Keratinocyte (primary cell): ENCODE measurements around the gene AIG1. TPM values are rescaled to one million over a fixed set of nuclear protein-coding genes. Genes with fewer than 3 reads are reported as not detected.
A peak's percentile ranks its signal among the peaks of the same experiment; 100 is the strongest.

Experiments
- DNase-seq: peaks from one replicate; pipeline ENCODE4 v3.0.0-alpha.2; 2011; ENCODE audit warnings: low read depth, missing footprints, low spot score
- FAIRE-seq: peaks from 2 replicates; lab custom pipeline; 2011; peaks lifted over from hg19 to GRCh38; lab: Jason Lieb, UNC
- H2AFZ ChIP-seq: 2 replicates; pipeline ENCODE4 v1.6.0; 2012; ENCODE audit warnings: low read length, control low read depth, inconsistent platforms; ENCODE audit not compliant: control insufficient read depth
- H3K27ac ChIP-seq: 2 replicates; pipeline ENCODE4 v1.5.1; 2011; ENCODE audit warnings: low read length; ENCODE audit not compliant: control insufficient read depth, insufficient read depth
- H3K27me3 ChIP-seq: 3 replicates; pipeline ENCODE4 v1.6.0; 2011; ENCODE audit warnings: low read length; ENCODE audit not compliant: control insufficient read depth, insufficient read depth; ENCODE audit errors: extremely low read depth
- H3K36me3 ChIP-seq, 2 experiments: 2 replicates in 1 of 2; 3 replicates in 1 of 2; pipeline ENCODE4 v1.5.1; 2011; ENCODE audit warnings: low read length in 2 of 2, mild to moderate bottlenecking in 1 of 2; ENCODE audit not compliant: control insufficient read depth in 2 of 2, insufficient read depth in 2 of 2; ENCODE audit errors: extremely low read depth in 1 of 2
- H3K4me1 ChIP-seq: 3 replicates; pipeline ENCODE4 v1.5.1; 2011; ENCODE audit warnings: low read length; ENCODE audit not compliant: control insufficient read depth, insufficient read depth; ENCODE audit errors: extremely low read depth
- H3K4me2 ChIP-seq: 3 replicates; pipeline ENCODE4 v1.6.0; 2011; ENCODE audit warnings: low read depth, low read length; ENCODE audit not compliant: control insufficient read depth, insufficient read depth; ENCODE audit errors: extremely low read depth
- H3K4me3 ChIP-seq, 3 experiments: fragments of 200-600 bp in 1 of 3; sonication (generic) in 1 of 3; 2 replicates in 2 of 3; 3 replicates in 1 of 3; pipeline ENCODE4 v1.5.1; 2011 to 2016; ENCODE audit warnings: low read length in 3 of 3, mild to moderate bottlenecking in 3 of 3, control low read depth in 2 of 3, inconsistent platforms in 1 of 3, low read depth in 1 of 3, mixed read lengths in 1 of 3, mixed run types in 1 of 3, moderate library complexity in 1 of 3; ENCODE audit not compliant: control insufficient read depth in 2 of 3, insufficient read depth in 2 of 3; ENCODE audit errors: extremely low read depth in 1 of 3
- H3K79me2 ChIP-seq: 2 replicates; pipeline ENCODE4 v1.6.0; 2012; ENCODE audit warnings: low read length; ENCODE audit not compliant: control insufficient read depth, insufficient read depth
- H3K9ac ChIP-seq: 3 replicates; pipeline ENCODE4 v1.6.0; 2011; ENCODE audit warnings: low read length; ENCODE audit not compliant: control insufficient read depth, insufficient read depth; ENCODE audit errors: extremely low read depth
- H3K9me1 ChIP-seq: 3 replicates; pipeline ENCODE4 v1.6.0; 2011; ENCODE audit warnings: low read length; ENCODE audit not compliant: control insufficient read depth, insufficient read depth; ENCODE audit errors: extremely low read depth
- H3K9me3 ChIP-seq: 2 replicates; pipeline ENCODE4 v1.5.1; 2012; ENCODE audit warnings: low read depth, low read length; ENCODE audit not compliant: control insufficient read depth
- H4K20me1 ChIP-seq: 3 replicates; pipeline ENCODE4 v1.6.0; 2011; ENCODE audit warnings: low read length; ENCODE audit not compliant: control insufficient read depth, insufficient read depth; ENCODE audit errors: extremely low read depth
- CTCF ChIP-seq, 3 experiments: IDR thresholded peaks in 1 of 3; conservative IDR thresholded peaks in 1 of 3; optimal IDR thresholded peaks in 1 of 3; 2 replicates in 2 of 3; 3 replicates in 1 of 3; pipeline versions ENCODE3 to v1.5.1; 2011; ENCODE audit warnings: low read length in 3 of 3, mild to moderate bottlenecking in 3 of 3, moderate library complexity in 2 of 3, control low read depth in 1 of 3, inconsistent platforms in 1 of 3; ENCODE audit not compliant: insufficient read depth in 2 of 3; ENCODE audit errors: extremely low read depth in 1 of 3
- EZH2 ChIP-seq: IDR thresholded peaks from one replicate; pipeline ENCODE4 v1.6.1; 2012; ENCODE audit warnings: inconsistent platforms, mild to moderate bottlenecking, low read length, moderate library complexity
- dilution Hi-C: fragments of 300-500 bp; cut with MboI; formaldehyde crosslinking; loops from one replicate; pipeline ENCODE4 v1.7.0; 2020; ENCODE audit warnings: low sequenced_read_pairs; ENCODE audit not compliant: extremely low pct_ligation_motif_present
- polyA plus RNA-seq, 5 experiments: library from polyadenylated mRNA; depleted of rRNA in 3 of 5; stranded (reverse) in 3 of 5; stranded (forward) in 1 of 5; unstranded in 1 of 5; fragments of >200 nt; gene quantifications; 1 replicate in 1 of 5; 2 replicates in 3 of 5; 3 replicates in 1 of 5; pipeline versions ENCODE4 v1.2.1 to v1.2.3, GENCODE V29; 2011 to 2012; ENCODE audit warnings: missing spikeins in 2 of 5, low read depth in 1 of 5, low replicate concordance in 1 of 5

AIG1 gene
- polyA plus RNA-seq, 1 donor (not counting 4 experiments of a cell fraction or from before 2014, with no cell fraction given), result 77.1 TPM

DNA sequence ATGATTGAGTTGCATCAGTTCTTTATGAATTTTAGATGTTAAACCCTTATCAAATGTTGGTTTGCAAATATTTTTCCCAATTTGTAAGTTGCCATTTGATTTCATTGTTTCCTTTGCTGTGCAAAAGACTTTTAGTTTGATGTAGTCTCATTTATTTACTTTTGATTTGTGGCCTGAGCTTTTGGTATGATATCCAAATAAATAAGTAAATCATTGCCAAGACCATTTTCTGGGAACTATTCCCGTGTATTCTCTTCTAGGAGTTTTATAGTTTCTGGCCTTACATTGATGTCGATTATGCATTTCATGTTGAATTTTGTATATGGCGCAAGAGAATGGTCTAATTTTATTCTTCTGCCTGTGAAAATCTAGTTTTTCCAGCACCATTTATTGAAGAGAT, 13.4 kb downstream of the AIG1 start:
- no peak for TF ChIP-seq CTCF (optimal IDR thresholded peaks at IDR 0.05 in 1 of 3, IDR thresholded peaks at IDR 0.05 in 1 of 3, conservative IDR thresholded peaks at IDR 0.05 in 1 of 3; ENCODE audit: extremely low read depth in 1 of 3, insufficient read depth in 2 of 3, low read length in 3 of 3)
- no peak for TF ChIP-seq EZH2
- Histone ChIP-seq H3K4me2 (no peak overlapping the region), H3K4me3 (no peak overlapping the region), H3K4me1 (no peaks in the 10 kb centered on the region), H3K9me1 (no peaks in the 10 kb centered on the region), H3K27ac (no peak overlapping the region), H3K9me3 (no peaks in the 10 kb centered on the region), H3K9ac (no peak overlapping the region), H3K36me3 (no peaks in the 10 kb centered on the region), H3K79me2 (peaks cover 15% of the 10 kb centered on the region), H2AFZ (no peak overlapping the region), H3K27me3 (no peaks in the 10 kb centered on the region), H4K20me1 (no peaks in the 10 kb centered on the region)
- no peak for DNase-seq
- dilution Hi-C loops, result no loop called here
- no peak for FAIRE-seq

DNA sequence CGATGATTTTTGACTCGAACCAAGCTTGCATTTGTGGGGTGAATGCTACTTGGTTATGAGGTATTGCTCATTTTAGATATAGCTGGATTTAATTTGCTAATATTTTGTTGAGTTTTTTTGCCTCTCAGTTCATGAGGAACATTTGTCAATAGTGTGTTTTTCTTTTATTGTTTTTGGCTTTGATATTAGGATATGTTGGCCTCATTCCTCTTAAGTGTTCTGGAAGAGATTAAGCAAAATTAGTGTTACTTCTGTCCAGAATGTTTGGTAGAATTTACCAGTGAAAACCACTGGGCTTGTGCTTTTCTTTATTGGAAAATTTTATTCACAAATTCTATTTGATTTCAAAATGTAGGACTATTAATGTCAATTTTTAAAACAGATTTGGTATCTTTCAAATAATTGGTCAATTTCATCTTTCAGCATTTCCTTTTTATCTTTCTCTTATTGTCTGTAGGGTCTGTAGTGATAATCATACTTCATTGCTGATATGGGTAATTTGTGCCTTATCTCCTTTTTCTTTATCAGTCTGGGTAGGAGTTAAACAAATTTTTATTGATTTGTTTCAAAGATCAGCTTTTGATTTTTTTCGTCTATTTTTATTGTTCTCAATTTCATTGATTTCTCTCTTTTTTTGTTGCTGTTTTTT, 14.1 kb downstream of the AIG1 start:
- Histone ChIP-seq H3K27ac (no peak overlapping the region), H3K9ac (no peak overlapping the region), H3K4me2 (no peak overlapping the region), H3K4me1 (no peaks in the 10 kb centered on the region), H3K79me2 (peaks cover 15% of the 10 kb centered on the region), H3K27me3 (no peaks in the 10 kb centered on the region), H3K9me1 (no peaks in the 10 kb centered on the region), H3K36me3 (no peaks in the 10 kb centered on the region), H3K4me3 (no peak overlapping the region), H2AFZ (no peak overlapping the region), H4K20me1 (no peaks in the 10 kb centered on the region), H3K9me3 (no peaks in the 10 kb centered on the region)
- TF ChIP-seq EZH2, result no peak
- no peak for TF ChIP-seq CTCF (optimal IDR thresholded peaks at IDR 0.05 in 1 of 3, IDR thresholded peaks at IDR 0.05 in 1 of 3, conservative IDR thresholded peaks at IDR 0.05 in 1 of 3; ENCODE audit: extremely low read depth in 1 of 3, insufficient read depth in 2 of 3, low read length in 3 of 3)
- FAIRE-seq (peak; percentile 17), DNase-seq (no peak)
- dilution Hi-C loops, result no loop called here
